Globus pallidus (tissue), 1 donor: ENCODE results near the gene ANO3.
"Not testable (repeated sequence)": the region's sequence is repeated elsewhere in the genome, so short reads cannot be mapped to it uniquely, and the experiment has no call there.

Experiments used
- DNase-seq: peaks from one replicate; pipeline ENCODE4 v3.0.0-alpha.2; 2015; ENCODE audit warnings: low spot score

Gene ANO3

DNA sequence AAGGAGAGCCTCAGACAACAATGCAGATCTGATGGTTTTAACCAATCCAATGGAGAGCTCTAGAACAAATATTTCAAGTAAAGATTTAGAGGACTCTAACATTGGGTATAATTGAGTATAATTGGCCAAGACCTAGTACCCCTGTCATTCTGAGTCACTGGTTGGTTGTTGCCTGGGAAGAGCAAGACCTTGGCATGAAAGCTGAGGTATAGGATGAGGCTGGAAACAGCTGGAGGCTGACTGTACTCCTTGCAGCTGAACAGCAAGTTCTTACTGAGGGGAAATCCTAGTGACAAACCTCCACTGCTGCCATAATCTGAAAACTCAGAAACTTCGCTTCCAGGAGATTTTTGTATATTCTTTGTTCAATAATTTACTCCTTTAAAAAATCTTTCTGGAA is 294.4 kb downstream of the ANO3 start:
- DNase-seq = no peak

GRCh38 chr11:26632691-26633159 is 300.8 kb downstream of the ANO3 start:
- DNase-seq = no peak

GRCh38 chr11:26643314-26643713 is 311.4 kb downstream of the ANO3 start:
- DNase-seq = not testable (repeated sequence)

- DNase-seq = peak; percentile 52
Observed at GRCh38 chr11:26649884-26650283, 318.0 kb downstream of the ANO3 start.

DNA sequence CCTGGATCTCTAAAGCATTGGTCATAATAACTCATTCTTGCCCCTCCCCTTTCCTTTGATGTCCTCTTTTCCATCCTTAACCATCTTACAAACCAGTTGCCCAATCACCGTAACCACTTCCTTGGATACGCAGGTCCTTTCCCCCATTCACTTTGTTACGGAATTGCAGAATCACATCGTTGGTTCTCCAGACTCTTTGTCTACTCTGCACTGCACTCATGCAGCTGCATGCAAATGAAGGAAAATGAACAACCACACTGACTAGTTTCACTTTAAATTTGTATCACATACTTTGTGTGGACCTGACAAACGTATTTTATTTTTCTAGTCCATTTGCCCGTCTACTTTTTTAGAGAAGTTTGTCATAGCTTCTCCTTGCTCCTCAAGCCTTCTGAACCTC is 320.0 kb downstream of the ANO3 start:
- no peak for DNase-seq

DNA sequence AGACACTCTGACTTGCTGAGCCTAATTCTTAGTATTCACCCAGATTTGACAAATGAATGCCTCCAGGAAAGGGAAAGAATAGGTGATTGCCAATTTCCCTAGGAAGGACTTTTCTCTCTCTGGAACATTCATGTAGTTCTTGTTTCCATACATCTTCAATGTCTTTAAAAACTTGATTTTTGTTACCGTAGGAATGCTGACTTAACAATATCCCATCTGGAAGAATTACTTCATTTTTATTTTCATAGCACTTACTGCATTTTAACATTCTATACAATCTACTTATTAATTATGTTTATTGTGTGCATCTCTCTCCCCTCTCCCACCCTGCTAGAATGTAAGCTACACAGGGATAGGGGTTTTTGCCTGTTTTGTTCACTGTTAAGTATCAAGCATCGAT is 323.4 kb downstream of the ANO3 start:
- no peak for DNase-seq

GRCh38 chr11:26662916-26663315 is 331.0 kb downstream of the ANO3 start:
- DNase-seq = no peak

GRCh38 chr11:26665036-26665435 is 333.1 kb downstream of the ANO3 start:
- DNase-seq = no peak

DNA sequence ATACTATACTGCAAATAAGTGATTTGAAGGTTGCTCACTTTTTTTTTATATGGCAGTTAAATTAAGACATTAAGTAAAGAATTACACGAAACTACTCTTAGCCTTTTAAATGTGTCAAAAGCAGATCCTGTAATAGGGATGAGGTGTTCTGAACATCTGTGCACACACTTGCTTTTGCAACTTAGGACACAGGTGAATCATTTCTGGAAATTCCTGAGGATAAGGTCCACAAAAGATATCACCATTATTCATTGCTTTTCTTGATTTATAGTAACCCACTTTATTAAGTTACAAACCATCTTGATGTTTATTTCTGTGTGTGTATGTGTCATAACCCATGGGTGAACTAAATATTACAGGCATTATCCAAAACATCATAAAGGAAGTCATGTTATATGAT is 334.0 kb downstream of the ANO3 start:
- DNase-seq = no peak

DNA sequence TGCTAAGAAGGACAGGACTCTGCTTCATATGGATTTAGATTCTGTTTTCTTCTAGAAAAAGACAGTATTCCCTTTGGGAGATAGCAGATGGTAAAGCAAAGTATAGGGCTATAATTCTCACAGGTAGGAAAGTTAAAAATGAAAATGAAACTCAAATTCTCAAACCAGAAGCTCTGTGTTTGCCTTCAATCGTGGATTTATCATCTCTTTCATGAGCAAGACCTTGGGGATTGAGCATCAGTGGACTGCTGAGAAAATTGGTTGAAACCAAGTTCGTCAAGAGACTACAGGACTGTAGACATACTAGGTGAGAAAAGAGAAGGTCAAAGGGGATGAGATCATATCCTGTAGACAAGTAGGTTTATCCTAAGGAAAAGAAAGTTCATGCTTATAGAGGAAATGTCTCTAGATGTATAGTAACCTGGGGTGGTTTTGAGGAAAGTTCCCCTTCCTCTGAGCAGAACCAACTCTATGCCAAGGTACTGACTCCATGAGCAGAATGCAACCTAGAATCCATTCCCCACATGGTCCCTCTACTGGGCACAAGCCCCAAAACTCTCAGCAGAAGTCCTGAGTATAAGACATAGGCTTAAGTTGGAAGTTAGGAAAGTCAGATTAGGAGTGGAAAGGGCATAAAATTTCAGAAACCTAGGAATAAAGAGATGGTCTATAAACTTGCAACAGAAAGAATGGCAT is 343.5 kb downstream of the ANO3 start:
- DNase-seq = no peak

- DNase-seq = no peak
Observed at GRCh38 chr11:26676641-26677040, 344.7 kb downstream of the ANO3 start.

- no peak for DNase-seq
Observed at GRCh38 chr11:26677566-26677965, 345.6 kb downstream of the ANO3 start.

DNA sequence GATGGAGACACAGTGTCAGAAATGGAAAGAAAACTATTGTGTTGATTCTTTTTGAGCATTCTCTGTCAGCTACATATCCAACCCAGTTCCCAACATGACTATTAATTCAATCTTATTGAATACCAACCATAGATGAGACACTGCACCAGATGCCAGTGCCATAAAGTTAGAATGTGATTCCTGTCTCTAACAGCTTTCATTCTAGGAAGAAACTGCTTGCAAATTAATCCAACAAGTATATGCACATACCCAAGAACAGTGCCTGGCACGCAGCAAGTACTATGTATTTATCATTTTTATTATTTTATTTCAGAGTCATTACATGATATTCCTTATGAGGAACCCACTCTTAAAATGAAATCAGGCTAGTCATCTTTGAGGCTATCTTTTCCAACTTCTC is 355.4 kb downstream of the ANO3 start:
- DNase-seq = no peak

DNA sequence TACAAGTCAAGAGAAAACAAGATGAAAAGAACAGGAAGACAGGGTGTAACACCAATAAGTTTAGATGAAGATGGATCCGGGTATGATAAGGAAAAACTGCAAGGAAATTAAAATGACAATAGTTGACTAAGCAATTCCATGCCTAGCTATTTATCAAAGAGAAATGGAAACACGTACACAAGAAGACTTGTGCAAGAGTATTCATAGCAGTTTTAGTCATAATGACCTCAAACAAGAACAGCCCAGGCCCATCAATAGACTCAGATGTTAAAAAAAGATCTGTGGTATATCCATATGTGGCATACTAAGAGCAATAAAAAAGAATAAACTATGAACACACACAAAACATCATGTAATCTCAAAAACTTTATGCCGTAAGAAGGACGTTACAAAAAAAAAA is 356.8 kb downstream of the ANO3 start:
- no peak for DNase-seq

DNA sequence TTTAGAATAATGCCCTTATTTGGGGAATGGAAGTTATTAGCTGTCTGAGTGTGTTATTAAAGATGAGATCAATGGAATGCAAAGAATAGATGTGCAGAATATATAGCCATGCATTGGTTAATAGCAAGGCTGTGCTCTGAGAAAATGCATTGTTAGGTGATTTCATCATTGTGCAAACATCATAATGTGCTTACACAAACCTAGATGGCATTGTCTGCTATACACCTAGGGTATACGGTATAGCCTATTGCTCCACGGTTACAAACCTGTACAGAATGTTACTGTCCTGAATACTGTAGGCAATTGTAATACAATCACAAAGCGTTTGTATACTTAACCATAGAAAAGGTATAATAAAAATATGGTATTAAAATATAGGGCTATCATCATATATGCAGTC is 364.4 kb downstream of the ANO3 start:
- DNase-seq = no peak

- DNase-seq = no peak
Observed at GRCh38 chr11:26698224-26698623, 366.3 kb downstream of the ANO3 start.

- DNase-seq = no peak
Observed at GRCh38 chr11:26700574-26701235, 368.8 kb downstream of the ANO3 start.

DNA sequence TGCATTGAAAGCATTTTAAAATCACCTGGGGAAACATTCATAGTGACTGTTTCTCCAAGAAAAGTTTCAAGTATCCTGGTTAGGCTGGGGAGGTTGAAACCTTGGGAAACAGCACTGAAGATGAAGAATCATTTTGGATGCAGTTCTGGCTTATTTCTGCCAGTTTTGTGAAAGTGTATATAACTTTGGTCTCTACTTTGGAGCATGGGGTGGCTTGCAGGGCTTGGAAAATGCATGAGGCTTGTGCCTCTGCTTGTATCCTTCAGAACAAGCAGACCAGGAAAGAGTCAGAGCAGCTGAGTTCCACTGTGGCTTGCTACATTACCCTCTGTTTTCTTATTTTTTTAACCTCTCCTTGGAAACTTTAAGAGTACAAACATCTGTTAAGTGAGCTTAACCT is 370.5 kb downstream of the ANO3 start:
- no peak for DNase-seq

- no peak for DNase-seq
Observed at GRCh38 chr11:26703411-26704191, 371.7 kb downstream of the ANO3 start.

- DNase-seq = no peak
Observed at GRCh38 chr11:26704249-26704648, 372.3 kb downstream of the ANO3 start.

DNA sequence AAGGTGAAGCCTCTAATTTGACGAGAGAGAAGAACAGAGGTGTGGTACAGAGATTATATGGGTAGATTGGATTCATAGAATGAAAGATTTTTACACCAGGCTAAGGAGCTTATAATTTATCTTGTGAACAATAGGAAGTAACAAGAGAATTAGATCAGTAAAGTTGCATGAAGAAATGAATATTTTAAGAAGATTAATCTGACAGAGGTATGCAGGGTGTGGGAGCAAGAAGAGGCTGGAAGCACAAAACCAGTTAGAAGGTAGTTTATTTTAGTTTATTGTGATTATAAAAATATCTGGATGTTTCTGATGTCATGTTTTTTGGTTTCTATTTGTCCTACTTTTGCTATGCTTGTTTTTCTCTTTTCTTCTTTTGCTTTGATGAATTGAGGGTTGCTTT is 374.3 kb downstream of the ANO3 start:
- DNase-seq = no peak

- DNase-seq = no peak
Observed at GRCh38 chr11:26708736-26709456, 377.0 kb downstream of the ANO3 start.
